Ovary (tissue), 9 donors: ENCODE measurements around the gene ORC1. TPM values are rescaled to one million over a fixed set of nuclear protein-coding genes. Genes with fewer than 3 reads are reported as not detected.

Source experiments
- DNase-seq, 5 donors: peaks; one replicate each; pipeline ENCODE4 v3.0.0-alpha.2; 2019 to 2020
- H3K27ac ChIP-seq, 2 donors: fragments of 200-600 bp; one replicate each; pipeline versions ENCODE4 v1.5.1 to v1.8.0; 2019 to 2022
- H3K27me3 ChIP-seq: fragments of 200-600 bp; one replicate; pipeline ENCODE4 v1.8.0; 2022
- H3K36me3 ChIP-seq: fragments of 200-600 bp; sonication (generic); one replicate; pipeline ENCODE4 v1.5.1; 2019
- H3K4me1 ChIP-seq: one replicate; pipeline ENCODE4 v1.8.1; 2013; ENCODE audit warnings: mild to moderate bottlenecking, moderate library complexity; ENCODE audit not compliant: insufficient read depth
- H3K4me3 ChIP-seq: fragments of 200-600 bp; sonication (generic); one replicate; pipeline ENCODE4 v1.5.1; 2017
- H3K9me3 ChIP-seq, 2 donors: fragments of 200-600 bp in 1 of 2; sonication (generic) in 1 of 2; one replicate each; pipeline versions ENCODE4 v1.5.1 to v1.8.1; 2013 to 2019; ENCODE audit warnings: mild to moderate bottlenecking in 1 of 2, moderate library complexity in 1 of 2
- EP300 ChIP-seq: sonication (generic); formaldehyde crosslinking; IDR thresholded peaks from one replicate; pipeline ENCODE4 v1.6.1; 2017; ENCODE audit warnings: antibody characterized with exemption
- POLR2A ChIP-seq: fragments of 450-650 bp; IDR thresholded peaks from one replicate; pipeline ENCODE4 v1.6.1; 2017; ENCODE audit warnings: antibody characterized with exemption, mild to moderate bottlenecking, moderate library complexity
- WGBS, 3 donors: extraction: QIAGEN DNeasy Blood & Tissue Kit in 1 of 3; methylation state at CpG; one replicate each; pipeline versions ENCODE4 v1.1.5 to v1.1.7; 2013 to 2017; 5-methylcytosine and 5-hydroxymethylcytosine counted together
- intact Hi-C, 4 donors: fragments of 100-400 bp; cut with DNase I; formaldehyde crosslinking; loops; one replicate each; pipeline versions ENCODE4 v1.11.0 to v1.15.1; 2022 to 2023
- polyA plus RNA-seq, 2 donors: library from polyadenylated mRNA; stranded (reverse); fragments of 200-250 nt in 1 of 2; fragments of 350-450 nt in 1 of 2; fragmentation: Illumina TruSeq in 1 of 2; extraction: RNeasy Lipid Tissue Mini Kit (QIAGEN cat#74804) in 1 of 2; gene quantifications; one replicate each; pipeline ENCODE4 v1.2.3, GENCODE V29; 2013 to 2014
- total RNA-seq, 7 donors: library from RNA; depleted of rRNA in 2 of 7; stranded (reverse); fragments of >200 nt in 2 of 7; fragmentation: NEBNext Ultra II Directional in 3 of 7; extraction: Animal tissue kit (Norgen Biotek cat#: 25700) in 3 of 7; gene quantifications; one replicate each; pipeline versions ENCODE4 v1.1.0 to v1.2.4, GENCODE V29; 2016 to 2023
- TF ChIP-seq, protein P1 (sequence below), 3 donors: fragments of 450-650 bp in 2 of 3; fragments of 200-600 bp in 1 of 3; IDR thresholded peaks; one replicate each; pipeline versions ENCODE4 v1.5.1 to v1.8.0; 2016 to 2022; ENCODE audit warnings: antibody characterized with exemption in 3 of 3, mild to moderate bottlenecking in 1 of 3
- donor health status: DM: no; HTN: no; CAD: no; lungs with moderate emphysema.
- donor health status: DM: no; HTN: no; CAD: no.
- donor health status: Bipolar disorder and iron deficiency.
- donor health status: DM: yes; HTN: yes; CAD: no.
- donor health status: DM: no; HTN: no; CAD: no.
- donor health status: DM: yes; HTN: yes; CAD: no.

Gene ORC1
- total and polyA plus RNA-seq, 9 donors = 0.23 to 0.84 (median 0.43) TPM

DNA sequence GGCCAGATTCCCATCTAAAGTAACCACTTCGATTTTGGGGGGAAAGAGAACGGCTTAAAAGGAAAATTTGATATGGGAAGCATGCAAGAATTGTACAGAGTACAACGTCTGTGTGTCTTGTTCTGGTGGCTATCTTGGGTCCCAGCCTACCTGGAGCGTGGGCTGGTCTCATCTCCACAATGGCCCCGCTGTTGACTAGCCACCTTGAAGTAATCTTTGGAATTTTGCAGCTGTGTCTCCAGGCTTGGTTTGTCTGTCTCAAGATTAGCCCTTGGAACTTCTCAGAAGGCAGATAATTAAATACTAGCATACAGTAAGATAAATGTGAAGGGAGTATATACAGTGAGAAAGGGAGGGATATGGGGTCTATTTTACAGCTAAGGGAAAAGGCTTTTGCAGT lies 37.0 kb downstream of the ORC1 start:
- Histone ChIP-seq H3K27ac (no peak overlapping the region), H3K36me3 (no peaks in the 10 kb centered on the region), H3K27me3 (no peaks in the 10 kb centered on the region), H3K4me3 (no peak overlapping the region), H3K4me1 (peaks cover 6% of the 10 kb centered on the region), H3K9me3 (no peaks in the 10 kb centered on the region)
- intact Hi-C loops = no loop called here
- TF ChIP-seq, protein P1, sequence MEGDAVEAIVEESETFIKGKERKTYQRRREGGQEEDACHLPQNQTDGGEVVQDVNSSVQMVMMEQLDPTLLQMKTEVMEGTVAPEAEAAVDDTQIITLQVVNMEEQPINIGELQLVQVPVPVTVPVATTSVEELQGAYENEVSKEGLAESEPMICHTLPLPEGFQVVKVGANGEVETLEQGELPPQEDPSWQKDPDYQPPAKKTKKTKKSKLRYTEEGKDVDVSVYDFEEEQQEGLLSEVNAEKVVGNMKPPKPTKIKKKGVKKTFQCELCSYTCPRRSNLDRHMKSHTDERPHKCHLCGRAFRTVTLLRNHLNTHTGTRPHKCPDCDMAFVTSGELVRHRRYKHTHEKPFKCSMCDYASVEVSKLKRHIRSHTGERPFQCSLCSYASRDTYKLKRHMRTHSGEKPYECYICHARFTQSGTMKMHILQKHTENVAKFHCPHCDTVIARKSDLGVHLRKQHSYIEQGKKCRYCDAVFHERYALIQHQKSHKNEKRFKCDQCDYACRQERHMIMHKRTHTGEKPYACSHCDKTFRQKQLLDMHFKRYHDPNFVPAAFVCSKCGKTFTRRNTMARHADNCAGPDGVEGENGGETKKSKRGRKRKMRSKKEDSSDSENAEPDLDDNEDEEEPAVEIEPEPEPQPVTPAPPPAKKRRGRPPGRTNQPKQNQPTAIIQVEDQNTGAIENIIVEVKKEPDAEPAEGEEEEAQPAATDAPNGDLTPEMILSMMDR (IDR thresholded peaks at IDR 0.05) = no peak
- no peak for TF ChIP-seq POLR2A
- no peak for TF ChIP-seq EP300
- 52 to 59% (median 54%) methylated on average over 5 of the region's 5 CpGs for WGBS, 3 donors
- no peak for DNase-seq

DNA sequence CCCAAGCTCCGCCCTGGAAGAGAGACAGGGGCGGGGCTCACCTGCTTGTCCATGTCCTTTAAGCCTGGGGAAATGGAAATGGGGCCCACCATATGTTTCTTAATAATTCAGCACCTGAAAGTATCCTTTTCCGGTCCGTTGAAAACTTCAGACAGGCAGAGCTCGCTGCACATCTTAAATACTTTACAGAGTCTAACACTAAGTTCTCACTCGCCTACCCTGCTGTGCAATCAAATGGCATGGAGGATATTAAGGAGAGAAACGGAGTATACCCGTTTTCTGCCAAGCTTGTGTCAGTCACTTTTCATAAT lies 37.8 kb downstream of the ORC1 start:
- no peak for TF ChIP-seq POLR2A
- TF ChIP-seq EP300 = no peak
- TF ChIP-seq, protein P1 (IDR thresholded peaks at IDR 0.05) = no peak
- WGBS, 3 donors = 7 to 10% (median 10%) methylated on average over 8 of the region's 8 CpGs
- Histone ChIP-seq H3K9me3 (no peaks in the 10 kb centered on the region), H3K27me3 (no peaks in the 10 kb centered on the region), H3K27ac (peak overlapping the region in 1 of 2 donors; percentile 74), H3K36me3 (no peaks in the 10 kb centered on the region), H3K4me1 (peaks cover 6% of the 10 kb centered on the region), H3K4me3 (peak overlapping the region; percentile 99)
- DNase-seq = no peak
- intact Hi-C loops = no loop called here

DNA sequence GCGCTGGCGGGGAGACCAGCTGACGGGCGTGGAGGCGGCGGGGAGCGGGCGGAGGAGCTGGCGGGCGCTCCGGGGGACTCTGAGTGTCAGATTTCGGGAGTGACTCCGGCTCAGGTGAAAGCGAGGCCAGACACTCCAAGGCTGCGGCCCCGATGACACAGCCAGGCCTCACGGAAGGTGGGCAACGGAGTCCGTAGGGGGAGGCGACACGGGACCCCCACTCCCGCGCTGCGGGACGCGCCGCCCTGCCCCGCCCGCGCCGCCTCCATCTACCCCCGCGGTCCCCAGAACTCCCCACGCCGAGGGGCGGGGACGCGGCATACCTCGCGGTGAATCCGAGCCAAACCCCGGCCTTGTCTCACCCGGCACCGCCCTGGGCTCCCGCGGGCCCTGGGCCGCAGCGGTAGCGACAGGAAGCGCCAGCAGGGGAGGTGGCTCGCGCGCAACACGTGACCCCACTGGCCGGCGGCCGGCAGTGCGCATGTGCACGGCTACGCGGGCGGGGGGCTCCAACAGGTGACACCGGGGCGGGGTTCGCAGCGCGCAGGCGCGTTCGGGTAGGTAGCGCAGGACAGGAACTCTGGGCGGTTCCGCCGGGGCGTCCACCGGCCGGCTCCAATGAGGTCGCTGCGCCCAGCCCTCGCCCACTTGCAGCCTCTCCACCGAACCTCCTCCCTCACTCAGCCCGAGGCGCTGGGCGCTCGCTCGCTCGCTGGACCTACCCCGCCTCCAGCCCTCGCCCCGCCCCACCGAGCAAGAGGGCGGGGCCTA lies 38.3 kb downstream of the ORC1 start, which contains the start of gene CC2D1B:
TSS of gene CC2D1B (minus strand) at position 460 of the 771 bp plus-strand sequence. CDS start 1,585 bp downstream, outside the sequence.
- peaks cover 6% of the 10 kb centered on the region for H3K4me1 ChIP-seq
- 0% methylated on average over 64 to 92 of the region's 92 CpGs for WGBS, 3 donors
- peak; percentile 98 to 100 (median 99) for DNase-seq
- intact Hi-C loops = no loop called here
- TF ChIP-seq EP300 = no peak
- peak; percentile 85 for TF ChIP-seq POLR2A
- TF ChIP-seq, protein P1 (IDR thresholded peaks at IDR 0.05) = peak in 2 of 3 donors; percentile 73 to 74
- no peaks in the 10 kb centered on the region for H3K27me3 ChIP-seq
- H3K27ac ChIP-seq = peak within 1 kb of the TSS; percentile 60 to 74
- H3K9me3 ChIP-seq = no peaks in the 10 kb centered on the region
- H3K4me3 ChIP-seq = peak within 1 kb of the TSS; percentile 99
- no peaks in the 10 kb centered on the region for H3K36me3 ChIP-seq

DNA sequence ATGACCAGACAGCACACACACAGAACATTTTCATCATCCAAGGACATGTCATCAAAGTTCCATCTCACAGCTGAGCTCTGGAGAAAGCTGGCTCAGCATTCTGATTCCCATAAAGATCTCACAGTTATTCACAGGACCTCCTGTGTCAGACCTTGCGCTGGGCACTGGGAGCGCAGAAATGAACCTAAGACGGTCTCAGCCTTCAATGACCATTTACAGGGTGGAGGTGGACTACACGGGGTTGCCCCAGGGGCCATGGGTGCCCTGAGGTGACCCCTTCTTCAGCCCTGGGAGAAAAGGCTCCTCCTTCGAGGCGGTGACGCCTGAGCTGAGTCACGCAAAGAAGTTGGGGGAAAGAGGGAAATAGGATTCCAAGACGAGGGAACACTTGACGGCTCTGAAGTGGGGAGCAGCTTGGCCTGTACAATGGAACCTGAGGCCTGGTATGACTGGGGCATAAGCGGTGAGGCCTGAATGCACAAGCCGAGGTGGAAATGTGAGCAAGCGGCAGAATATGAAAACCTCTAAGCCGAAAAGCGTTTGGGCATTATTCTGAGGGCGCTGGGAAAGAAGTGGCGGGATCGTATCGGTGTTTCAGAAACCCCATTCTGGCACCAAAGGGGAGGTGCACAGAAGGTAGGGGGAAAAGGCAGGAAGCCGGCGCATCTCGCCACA lies 39.0 kb downstream of the ORC1 start:
- intact Hi-C loops = no loop called here
- no peaks in the 10 kb centered on the region for H3K9me3 ChIP-seq
- peaks cover 6% of the 10 kb centered on the region for H3K4me1 ChIP-seq
- peak overlapping the region; percentile 60 to 74 for H3K27ac ChIP-seq
- no peaks in the 10 kb centered on the region for H3K36me3 ChIP-seq
- peak; percentile 50 to 73 (median 68) for DNase-seq
- no peak for TF ChIP-seq POLR2A
- TF ChIP-seq EP300 = no peak
- TF ChIP-seq, protein P1 (IDR thresholded peaks at IDR 0.05) = no peak
- H3K27me3 ChIP-seq = no peaks in the 10 kb centered on the region
- 8 to 10% (median 8%) methylated on average over 22 of the region's 22 CpGs for WGBS, 3 donors
- peak overlapping the region; percentile 99 for H3K4me3 ChIP-seq
